ENCODE results near the gene SLC5A10.

GRCh38 chr17:18987230-18987610, 35.3 kb downstream of the SLC5A10 start:
- TF ChIP-seq CTCF (IDR thresholded peaks at IDR 0.05) = no peak
- TF ChIP-seq POLR2AphosphoS5 (IDR thresholded peaks at IDR 0.05; ENCODE audit: low read depth, low read length) = no peak
- TF ChIP-seq SIN3A (IDR thresholded peaks at IDR 0.05; ENCODE audit: borderline replicate concordance, insufficient read depth, low read depth, low read length) = no peak
- TF ChIP-seq REST (IDR thresholded peaks at IDR 0.05; ENCODE audit: insufficient read depth in 1 of 2, low read depth in 2 of 2, low read length in 1 of 2) = no peak
- TF ChIP-seq TCF7L2 (IDR thresholded peaks at IDR 0.05; ENCODE audit: low read depth, low read length) = no peak

Data from Panc1 (cell line).